Measurements from ENCODE around the gene OR10G8. TPM values are rescaled to one million over a fixed set of nuclear protein-coding genes. Genes with fewer than 3 reads are reported as not detected.

OR10G8 gene
- total RNA-seq, 1 experiment from 2014 or later = not detected

DNA sequence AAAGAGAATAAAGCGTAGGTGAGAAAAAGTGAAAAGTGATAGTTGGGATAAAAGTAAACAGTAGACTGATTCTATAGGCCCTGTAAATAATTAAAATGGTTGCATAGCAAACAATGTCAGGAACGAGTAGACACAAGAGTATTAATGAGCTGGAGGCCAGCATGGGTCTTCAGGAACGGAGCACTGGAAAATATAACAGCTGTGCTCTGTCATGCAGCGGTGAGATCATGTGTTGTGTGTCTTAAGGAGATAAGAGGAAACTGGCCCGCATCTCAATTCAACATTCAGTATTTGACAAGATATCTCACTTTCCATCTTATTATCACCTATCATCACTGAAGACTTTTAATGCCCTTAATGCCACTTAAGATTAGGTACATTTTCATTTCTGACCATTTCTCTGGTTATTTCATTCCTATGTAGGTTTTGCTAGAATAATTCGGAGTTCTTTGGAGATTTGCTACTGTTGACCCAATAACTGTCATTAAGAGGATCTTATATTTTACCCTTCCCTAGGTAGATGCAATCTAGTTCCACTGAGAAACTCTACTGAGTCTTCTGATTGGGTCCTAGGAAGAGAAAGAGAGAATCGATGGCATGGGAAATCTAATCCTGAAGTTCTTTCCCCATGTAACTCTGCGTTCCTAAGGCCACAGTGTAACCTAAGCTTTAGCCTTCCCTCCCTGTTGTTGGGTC, 53.2 kb downstream of the OR10G8 start:
- Histone ChIP-seq H2AK5ac (ENCODE audit: insufficient read length, low read length) (no peak overlapping the region), H3T11ph (ENCODE audit: low read length) (no peak overlapping the region), H2BK15ac (ENCODE audit: low read depth, low read length) (no peak overlapping the region), H3K27me3 (ENCODE audit: insufficient read depth, low read length) (no peaks in the 10 kb centered on the region), H4K91ac (ENCODE audit: insufficient read length, low read depth, low read length) (no peak overlapping the region), H3K27ac (ENCODE audit: insufficient read length, low read depth, low read length) (no peak overlapping the region), H3K9me3 (ENCODE audit: control insufficient read depth, low read depth, low read length) (no peaks in the 10 kb centered on the region), H3K79me1 (ENCODE audit: insufficient read depth, low read depth, low read length, poor library complexity, severe bottlenecking) (no peaks in the 10 kb centered on the region), H3K4ac (ENCODE audit: low read depth, low read length) (no peak overlapping the region), H4K5ac (ENCODE audit: insufficient read length, low read depth, low read length) (no peak overlapping the region), H2AFZ (ENCODE audit: low read length) (no peak overlapping the region), H3K4me1 (ENCODE audit: insufficient read depth, low read length) (no peaks in the 10 kb centered on the region; the same call in 1 of the 2 replicates), H3K79me2 (ENCODE audit: insufficient read depth, low read length) (no peaks in the 10 kb centered on the region), H2BK20ac (ENCODE audit: low read depth, low read length, poor library complexity, severe bottlenecking) (no peak overlapping the region), H3K14ac (ENCODE audit: insufficient read depth, low read length) (no peak overlapping the region), H3K23ac (ENCODE audit: insufficient read length, low read depth, low read length) (no peak overlapping the region), H4K20me1 (ENCODE audit: control insufficient read depth, insufficient read depth, insufficient read length) (no peaks in the 10 kb centered on the region), H2BK120ac (ENCODE audit: low read depth, low read length, poor library complexity, severe bottlenecking) (no peak overlapping the region), H3K56ac (ENCODE audit: insufficient read length, low read depth, low read length) (no peak overlapping the region), H3K23me2 (ENCODE audit: insufficient read length, low read depth, low read length, poor library complexity, severe bottlenecking) (no peaks in the 10 kb centered on the region), H3K9ac (ENCODE audit: extremely low read depth, insufficient read length, low read length) (no peak overlapping the region), H3K4me2 (ENCODE audit: insufficient read depth, insufficient read length, low read length) (no peak overlapping the region), H2BK12ac (ENCODE audit: insufficient read length, low read depth, low read length) (no peak overlapping the region), H2BK5ac (ENCODE audit: insufficient read length, low read length) (no peak overlapping the region), H4K8ac (replicated peaks; ENCODE audit: insufficient read length, low read depth, low read length) (no peak overlapping the region), H3K18ac (ENCODE audit: insufficient read length, low read depth, low read length) (no peak overlapping the region)
- WGBS (ENCODE audit: extremely low coverage, insufficient read length, low lambda C conversion rate) = no CpG with 5 or more reads among the region's 8 CpGs
- TF ChIP-seq, protein P1, sequence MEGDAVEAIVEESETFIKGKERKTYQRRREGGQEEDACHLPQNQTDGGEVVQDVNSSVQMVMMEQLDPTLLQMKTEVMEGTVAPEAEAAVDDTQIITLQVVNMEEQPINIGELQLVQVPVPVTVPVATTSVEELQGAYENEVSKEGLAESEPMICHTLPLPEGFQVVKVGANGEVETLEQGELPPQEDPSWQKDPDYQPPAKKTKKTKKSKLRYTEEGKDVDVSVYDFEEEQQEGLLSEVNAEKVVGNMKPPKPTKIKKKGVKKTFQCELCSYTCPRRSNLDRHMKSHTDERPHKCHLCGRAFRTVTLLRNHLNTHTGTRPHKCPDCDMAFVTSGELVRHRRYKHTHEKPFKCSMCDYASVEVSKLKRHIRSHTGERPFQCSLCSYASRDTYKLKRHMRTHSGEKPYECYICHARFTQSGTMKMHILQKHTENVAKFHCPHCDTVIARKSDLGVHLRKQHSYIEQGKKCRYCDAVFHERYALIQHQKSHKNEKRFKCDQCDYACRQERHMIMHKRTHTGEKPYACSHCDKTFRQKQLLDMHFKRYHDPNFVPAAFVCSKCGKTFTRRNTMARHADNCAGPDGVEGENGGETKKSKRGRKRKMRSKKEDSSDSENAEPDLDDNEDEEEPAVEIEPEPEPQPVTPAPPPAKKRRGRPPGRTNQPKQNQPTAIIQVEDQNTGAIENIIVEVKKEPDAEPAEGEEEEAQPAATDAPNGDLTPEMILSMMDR (conservative IDR thresholded peaks at IDR 0.05) = no peak
- H3K4me1 Mint-ChIP-seq = peaks cover 0 to 7% of the 10 kb centered on the region in 2 experiments; a peak in 2 of 4 replicates
- H3K27ac Mint-ChIP-seq = no peak overlapping the region
- no peaks in the 10 kb centered on the region for H3K9me3 Mint-ChIP-seq
- no peaks in the 10 kb centered on the region for H3K36me3 Mint-ChIP-seq (ENCODE audit: insufficient read depth in 1 of 3, low read depth in 3 of 3)
- no peak overlapping the region for H3K4me3 Mint-ChIP-seq
- DNase-seq = no peak
- no peaks in the 10 kb centered on the region for H3K27me3 Mint-ChIP-seq (ENCODE audit: low read depth)

Other genes starting within 250 kb of the OR10G8 start
- not detected in 2 replicates for gene OR6M1, start 220.4 kb upstream of the OR10G8 start, total RNA-seq (2021)
- gene TMEM225, start 141.1 kb upstream of the OR10G8 start, total RNA-seq (2021) = not detected in 2 replicates
- not detected in 2 replicates for gene OR8D4, start 124.6 kb upstream of the OR10G8 start, total RNA-seq (2021)
- gene OR4D5, start 87.2 kb upstream of the OR10G8 start, total RNA-seq (2021) = not detected in 2 replicates
- gene OR6T1, start 83.0 kb upstream of the OR10G8 start, total RNA-seq (2021) = not detected in 2 replicates
- not detected in 2 replicates for gene OR10S1, start 49.0 kb upstream of the OR10G8 start, total RNA-seq (2021)
- gene OR10G6, start 31.6 kb upstream of the OR10G8 start, total RNA-seq (2021) = not detected in 2 replicates
- gene OR10G4, start 13.8 kb upstream of the OR10G8 start, total RNA-seq (2021) = 0.07 TPM in 1 of 2 replicates, not detected in the other
- not detected in 2 replicates for gene OR10G9, start 3.8 kb upstream of the OR10G8 start, total RNA-seq (2021)
- gene OR10G7, start 14.5 kb downstream of the OR10G8 start, total RNA-seq (2021) = not detected in 2 replicates
- 15.6 and 16.5 TPM in 2 replicates for gene VWA5A, start 88.7 kb downstream of the OR10G8 start, total RNA-seq (2021)
- gene OR10D3, start 156.5 kb downstream of the OR10G8 start, total RNA-seq (2021) = not detected in 2 replicates
- not detected in 2 replicates for gene OR8G1, start 214.3 kb downstream of the OR10G8 start, total RNA-seq (2021)
- gene OR8G5, start 229.6 kb downstream of the OR10G8 start, total RNA-seq (2021) = not detected in 2 replicates